ENCODE results near the gene DHRS7. TPM values are rescaled to one million over a fixed set of nuclear protein-coding genes. Genes with fewer than 3 reads are reported as not detected.

The DHRS7 gene
- total RNA-seq, 1 donor from 2014 or later = 73.5 TPM

Other genes starting within 250 kb of the DHRS7 start
- not detected for gene LRRC9, start 245.3 kb downstream of the DHRS7 start, total RNA-seq
- 55.4 TPM for gene PCNX4, start 73.5 kb downstream of the DHRS7 start, total RNA-seq
- 74.0 TPM for gene PPM1A, start 83.8 kb upstream of the DHRS7 start, total RNA-seq